ENCODE results near the gene CREBBP.

CREBBP gene

DNA sequence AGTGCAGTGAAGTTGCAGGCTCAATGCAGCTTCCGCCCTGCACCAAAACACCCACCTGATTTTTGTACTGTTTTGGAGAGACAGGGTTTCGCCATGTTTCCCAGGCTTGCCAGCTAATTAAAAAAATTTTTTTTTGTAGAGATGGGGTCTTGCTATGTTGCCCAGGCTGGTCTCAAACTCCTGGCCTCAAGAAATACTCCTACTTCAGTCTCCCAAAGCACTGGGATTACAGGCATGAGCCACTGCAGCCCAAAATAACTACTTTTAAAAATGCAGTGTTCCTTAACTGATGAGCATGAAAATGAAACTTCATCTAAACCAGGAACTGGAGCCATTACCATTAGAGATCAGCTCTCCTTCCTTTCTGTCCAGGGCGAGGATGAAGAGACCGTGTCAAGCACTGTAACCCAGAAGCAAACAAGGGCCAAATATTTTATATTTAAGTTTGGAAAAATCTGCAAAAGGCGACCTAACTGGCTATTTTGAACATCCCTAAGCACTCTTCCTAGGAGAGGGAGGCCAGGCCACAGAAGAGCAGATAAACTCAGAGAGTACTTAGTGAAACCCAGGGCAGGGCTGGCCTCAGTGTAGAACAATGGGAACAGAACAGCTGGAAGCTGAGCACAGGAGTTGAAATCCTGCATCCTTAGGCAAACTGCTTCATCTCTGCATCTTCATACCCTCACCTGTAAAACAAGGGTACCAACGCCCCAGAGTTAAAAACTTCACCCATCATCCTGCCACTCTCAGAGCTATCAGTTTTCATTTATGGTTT is 24.0 kb downstream of the CREBBP start:
- no peak for DNase-seq (ENCODE audit: low read depth)

DNA sequence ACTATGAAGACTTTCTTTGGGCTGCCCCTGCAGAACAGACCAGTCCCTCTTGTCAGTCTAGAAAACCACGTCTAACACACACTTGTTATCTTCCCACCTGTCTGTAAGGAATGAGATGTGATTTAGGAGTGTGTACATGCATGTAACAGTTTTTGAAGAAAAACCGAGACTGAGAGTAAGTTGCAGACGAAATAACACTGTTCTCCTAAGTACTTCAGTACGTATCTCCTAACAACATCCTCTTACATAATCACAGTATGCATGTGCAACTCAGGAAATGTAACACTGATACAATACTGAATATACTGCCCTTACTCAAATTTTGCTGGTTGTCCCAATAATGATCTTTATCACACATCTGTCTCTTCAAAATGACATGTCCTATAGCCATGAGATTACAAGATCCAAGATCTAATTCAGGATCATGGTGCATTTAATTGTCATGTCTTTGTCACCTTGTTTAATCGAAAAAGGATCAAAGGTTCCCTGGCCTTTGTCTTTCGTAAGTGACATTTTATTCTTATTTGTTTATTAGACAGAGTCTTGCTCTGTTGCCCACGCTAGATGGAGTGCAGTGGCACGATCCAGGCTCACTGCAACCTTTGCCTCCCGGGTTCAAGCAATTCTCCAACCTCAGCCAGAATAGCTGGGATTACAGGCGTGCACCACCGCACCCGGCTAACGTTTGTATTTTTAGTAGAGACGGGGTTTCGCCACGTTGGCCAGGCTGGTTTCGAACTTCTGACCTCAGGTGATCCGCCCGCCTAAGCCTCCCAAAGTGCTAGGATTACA is 25.6 kb downstream of the CREBBP start:
- DNase-seq (ENCODE audit: low read depth), result no peak

DNA sequence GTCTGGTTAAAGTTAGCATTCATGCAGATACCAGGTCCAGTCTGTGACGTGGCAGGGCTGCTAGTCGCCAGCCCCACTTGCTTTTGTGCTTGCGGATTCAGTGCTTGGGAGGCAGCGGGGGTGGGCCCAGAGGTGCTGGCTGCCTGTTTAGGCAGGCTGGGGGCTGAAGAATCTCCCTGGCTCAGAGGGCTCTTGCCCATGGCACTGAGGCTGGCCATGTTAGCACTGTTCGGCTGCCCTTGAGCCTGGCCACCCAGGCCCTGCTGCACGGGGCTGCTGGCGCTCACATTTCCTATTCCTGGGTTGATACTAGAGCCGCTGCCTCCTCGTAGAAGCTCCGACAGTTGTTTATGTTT is 30.0 kb downstream of the CREBBP start:
- no peak for DNase-seq (ENCODE audit: low read depth)

DNA sequence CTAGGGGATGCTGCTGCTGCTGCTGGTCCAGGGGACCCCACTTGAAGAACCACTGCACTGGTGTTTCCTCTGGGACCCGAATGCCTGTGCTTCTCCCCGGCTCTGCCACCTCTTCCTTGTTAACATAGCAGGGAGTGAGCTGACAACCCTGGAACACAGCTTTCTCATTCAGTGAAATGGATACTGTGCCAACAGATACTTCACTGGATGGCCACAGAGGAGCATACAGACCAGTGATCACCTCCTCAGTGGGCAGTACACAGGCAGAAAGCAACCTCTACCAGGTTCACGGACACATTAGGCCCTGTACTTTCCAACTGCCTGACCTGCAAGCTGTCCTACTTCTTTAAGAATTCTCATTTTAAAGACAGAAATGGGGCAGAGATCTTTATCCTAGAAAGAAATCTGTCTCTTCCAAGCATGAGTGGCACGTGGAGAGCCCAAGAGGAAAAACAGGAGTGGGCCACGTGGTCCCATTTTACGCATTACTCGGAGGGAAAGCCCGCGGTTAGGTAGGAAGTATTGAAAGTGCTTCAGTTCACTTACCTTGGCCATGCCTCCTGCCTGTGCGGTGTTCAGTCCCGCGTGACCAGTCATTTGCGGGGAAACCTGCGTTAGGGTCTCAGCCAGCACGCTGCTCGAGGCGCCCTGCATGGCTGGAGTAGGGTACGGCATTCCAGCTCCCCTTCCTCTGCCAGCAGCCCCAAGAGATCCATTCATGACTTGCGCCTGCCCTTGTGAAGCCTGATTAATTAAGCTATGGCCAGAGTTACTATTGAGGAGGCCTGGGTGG is 30.6 kb downstream of the CREBBP start:
- DNase-seq (ENCODE audit: low read depth), result no peak

DNA sequence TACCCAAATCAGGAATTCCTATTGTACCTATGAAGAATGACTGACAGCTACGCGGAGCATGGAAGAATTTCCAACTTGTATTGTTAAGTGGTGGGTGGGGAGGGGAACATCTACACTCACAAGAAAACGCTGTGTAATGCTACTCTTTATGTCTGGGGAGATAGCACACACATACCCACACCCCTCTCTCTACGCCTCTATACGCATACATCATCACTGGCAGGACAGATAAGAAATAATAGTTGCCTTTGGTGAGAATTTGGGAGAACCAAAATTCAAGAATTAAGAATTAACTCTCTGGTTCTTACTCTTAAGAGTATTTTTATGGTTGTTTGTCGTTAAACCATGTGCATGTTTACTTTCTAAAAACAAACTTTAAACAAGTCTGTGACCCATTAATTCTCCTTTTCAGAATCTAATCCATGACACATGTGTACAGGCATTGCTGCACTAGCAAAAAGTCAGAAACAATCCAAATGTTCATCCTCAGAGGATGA is 33.9 kb downstream of the CREBBP start:
- DNase-seq (ENCODE audit: low read depth), result no peak

DNA sequence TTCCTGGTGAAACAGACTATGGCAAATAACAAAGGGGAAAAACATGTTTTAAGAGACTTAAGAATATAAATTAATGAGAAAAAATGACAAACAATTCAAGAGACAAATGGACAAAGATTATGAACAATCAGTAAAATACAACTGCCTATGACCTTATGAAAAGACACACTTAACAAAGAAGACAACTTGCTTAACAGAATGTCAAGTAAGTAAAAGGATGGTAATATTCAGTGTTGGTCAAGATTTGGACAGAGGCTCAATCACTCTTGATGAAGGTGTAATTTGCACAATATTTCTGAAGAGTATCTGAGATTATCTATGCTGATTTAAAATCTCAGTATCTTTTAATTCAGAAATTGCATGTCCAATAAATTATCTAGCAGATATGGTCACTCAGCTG is 34.4 kb downstream of the CREBBP start:
- DNase-seq (ENCODE audit: low read depth), result no peak

DNA sequence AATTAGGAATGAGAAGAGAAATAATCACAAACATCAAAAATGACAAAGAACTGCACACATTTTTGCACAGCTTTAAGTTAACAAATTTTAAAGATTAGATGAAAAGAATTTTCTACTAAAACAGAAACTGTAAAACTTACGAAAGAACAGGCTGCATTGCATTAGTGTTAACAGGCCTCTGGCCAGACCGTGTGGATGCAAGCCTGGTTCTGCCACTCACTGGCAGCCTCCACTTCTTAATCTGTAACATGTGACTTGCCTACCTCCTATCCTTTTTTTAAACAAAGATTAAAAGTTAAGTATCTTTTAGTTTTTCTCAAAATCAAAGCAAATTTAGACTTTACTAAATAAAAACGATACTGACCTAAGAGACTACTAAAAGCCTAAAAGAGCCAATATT is 37.5 kb downstream of the CREBBP start:
- DNase-seq (ENCODE audit: low read depth), result no peak

DNA sequence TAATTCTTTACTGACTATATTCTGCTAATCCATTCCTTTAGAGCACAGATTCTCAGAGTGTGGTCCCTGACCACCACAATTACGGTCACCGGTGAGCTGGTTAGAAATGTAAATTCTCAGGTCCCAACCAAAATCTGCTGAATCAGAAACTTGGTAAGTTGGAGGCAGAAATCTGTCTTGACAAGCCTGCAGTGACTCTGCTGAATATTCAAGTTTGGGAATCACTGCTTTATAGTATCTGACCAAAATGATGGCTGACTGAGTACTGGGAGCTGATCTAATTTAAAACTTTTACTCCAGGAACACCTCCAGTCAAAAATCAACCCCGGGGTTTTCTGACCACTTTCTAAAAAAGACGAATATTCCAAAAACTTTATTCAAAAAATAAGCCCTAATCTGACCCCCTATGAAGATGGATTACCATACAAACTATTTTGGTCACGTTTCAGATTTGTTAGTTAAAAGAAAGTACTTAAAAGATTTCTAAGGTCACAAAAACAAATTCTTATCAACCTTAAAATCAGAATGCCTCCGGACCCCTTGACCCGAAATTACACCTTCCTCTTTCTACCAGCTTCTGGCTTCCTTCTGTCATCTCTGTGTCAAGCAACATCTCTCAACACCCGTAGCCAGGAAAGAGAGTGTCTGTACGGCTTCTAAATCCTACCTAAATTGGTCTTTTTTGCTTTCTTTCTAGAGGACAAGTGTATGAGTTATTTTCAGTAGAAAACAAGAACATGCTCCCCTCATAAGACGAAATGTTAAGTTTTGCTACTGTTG is 38.6 kb downstream of the CREBBP start:
- no peak for DNase-seq (ENCODE audit: low read depth)

DNA sequence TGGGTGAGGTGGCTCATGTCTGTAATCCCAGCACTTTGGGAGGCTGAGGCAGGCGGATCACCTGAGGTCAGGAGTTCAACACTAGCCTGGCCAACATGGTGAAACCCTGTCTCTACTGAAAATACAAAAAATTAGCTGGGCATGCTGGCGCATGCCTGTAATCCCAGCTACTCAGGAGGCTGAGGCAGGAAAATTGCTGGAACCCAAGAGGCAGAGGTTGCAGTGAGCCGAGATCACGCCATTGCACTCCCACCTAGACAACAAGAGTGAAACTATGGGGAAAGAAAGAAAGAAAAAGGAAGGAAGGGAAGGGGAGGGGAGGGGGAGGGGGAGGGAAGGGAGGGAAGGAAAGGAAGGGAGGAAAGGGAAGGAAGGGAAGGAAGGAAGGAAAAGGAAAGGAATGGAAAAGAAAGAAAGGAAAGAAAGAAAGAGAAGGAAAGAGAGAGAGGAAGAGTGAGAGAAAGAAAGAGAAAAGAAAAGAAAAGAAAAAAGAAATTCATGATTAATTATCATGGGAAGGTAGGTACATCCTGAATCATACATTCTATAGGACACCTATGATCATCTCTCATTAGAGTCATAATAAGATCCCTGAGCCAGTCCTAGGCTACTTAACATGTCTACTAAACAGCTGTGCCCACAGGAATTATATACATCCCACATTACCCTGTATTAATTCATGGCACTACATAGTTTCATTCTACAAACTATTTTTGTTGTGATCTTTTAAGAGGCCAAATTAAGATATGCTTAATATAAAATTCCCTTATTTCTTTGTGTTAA is 40.9 kb downstream of the CREBBP start:
- no peak for DNase-seq (ENCODE audit: low read depth)

DNA sequence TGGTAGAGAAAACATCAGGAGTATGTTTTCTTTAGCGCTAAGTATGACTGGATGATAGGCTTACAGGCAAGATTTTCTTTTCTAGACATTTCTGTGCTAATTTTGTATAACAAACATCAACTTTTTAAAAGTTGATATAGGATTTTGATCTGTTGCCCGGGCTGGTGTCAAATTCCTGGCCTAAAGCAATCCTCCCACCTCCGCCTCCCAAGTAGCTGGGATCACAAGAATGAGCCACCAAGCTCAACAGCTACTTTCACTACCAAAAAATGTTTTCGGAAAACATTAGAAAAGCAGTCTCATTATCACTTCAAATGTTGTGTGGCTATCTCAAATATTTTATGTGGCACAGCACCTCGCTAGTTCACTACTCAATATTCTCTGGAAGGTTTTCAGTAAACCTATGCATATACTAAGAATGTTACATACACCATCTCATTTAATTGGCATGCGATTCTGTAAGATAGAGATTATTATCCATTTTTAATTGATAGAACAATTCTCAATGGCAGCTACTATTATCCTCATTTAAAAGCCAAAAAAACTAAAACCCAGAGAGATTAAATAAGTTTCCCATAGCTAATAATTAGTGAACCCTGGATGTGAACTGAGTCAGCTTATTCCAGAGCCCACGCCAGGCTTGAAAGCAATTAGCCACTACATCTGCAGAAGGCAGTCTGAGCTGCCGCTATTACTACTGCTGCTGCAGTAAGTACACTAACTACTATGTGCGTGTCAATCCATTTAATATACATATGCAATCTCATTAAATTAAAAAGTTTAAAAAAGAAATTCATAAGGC is 41.7 kb downstream of the CREBBP start:
- DNase-seq (ENCODE audit: low read depth), result no peak

DNA sequence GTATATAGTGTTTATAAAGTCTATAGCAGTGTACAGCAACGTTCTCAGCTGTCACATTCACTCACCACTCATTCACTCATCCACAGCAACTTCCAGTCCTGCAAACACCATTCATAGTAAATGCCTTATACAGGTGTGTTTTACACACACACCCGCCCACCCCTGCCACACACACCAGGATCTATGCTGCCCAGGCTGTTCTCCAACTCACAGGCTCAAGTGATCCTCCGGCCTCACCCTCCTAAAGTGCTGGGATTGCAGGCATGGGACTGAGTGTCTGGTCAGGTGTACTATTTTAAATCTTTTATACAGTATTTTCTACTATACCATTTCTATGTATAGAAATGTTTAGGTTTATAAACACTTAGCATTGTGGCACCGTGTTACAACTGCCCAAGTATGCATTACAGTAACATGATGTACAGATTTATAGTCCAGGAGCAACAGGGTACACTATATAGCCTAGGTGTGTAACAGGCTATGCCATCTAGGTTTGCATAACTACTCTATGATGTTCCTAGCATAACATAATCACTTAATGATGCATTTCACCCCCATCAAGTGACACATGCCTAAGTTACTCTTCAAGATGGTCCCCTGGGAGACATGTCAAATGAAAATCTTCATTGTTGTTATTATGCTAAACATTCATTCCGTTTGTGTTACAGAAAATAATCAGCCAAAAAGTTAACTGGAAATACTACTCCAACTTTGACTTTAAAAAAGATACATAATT is 42.5 kb downstream of the CREBBP start:
- DNase-seq (ENCODE audit: low read depth), result no peak

DNA sequence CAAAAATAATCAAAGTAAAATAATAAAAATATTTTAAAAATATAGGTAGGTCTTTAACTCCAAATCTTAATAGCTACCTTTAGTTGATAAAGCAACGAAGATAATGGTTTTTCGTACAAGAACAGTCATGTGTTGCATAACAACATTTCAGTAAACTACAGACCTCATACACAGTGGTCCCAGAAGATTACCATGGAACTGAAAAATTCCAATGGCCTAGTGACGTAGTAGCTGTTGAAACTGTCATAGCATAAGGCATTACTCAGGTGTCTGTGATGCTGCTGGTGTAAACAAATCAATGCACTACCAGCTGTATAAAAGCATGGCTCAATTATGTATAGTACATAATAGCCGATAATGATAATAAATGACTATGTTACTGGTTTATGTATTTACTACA is 43.9 kb downstream of the CREBBP start:
- DNase-seq (ENCODE audit: low read depth), result no peak

DNA sequence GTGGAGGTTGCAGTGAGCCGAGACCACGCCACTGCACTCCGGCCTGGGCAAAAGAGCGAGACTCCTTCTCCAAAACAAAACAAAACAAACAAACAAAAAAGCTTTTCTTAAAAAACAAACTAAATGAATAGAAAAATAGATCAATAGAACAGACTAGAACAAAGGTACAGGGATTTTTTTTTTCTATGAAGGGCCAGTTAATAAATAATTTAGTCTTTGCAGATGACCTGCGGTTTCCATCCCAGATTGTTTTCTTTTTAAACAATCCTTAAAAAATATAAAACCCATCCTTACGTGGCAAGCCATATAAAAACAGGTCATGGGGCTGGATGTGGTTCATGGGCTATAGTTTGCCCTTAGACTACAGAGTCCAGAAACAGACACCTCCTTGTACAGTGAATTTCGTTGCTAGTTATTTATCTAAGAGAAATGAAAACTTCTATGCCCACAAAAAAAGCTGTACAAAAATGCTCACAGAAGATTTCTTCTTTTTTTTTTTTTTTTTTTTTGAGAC is 45.4 kb downstream of the CREBBP start:
- DNase-seq (ENCODE audit: low read depth), result no peak

DNA sequence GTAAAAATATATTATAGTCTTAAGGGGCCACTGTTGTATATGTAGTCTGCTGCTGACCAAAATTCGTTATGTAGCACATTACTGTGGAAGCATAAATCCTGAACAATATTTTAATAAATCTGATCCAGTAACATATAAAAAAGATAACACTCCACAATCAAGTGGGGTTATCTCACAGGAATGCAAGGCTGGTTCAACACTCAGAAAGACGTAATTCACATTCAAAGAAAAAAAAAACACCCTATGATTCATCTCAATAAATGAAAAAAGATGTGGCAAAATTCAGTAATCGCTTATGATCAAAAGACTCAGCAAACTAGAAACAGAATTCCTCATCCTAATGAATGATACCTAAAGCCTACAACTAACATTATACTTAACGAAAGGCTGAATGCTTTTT is 47.8 kb downstream of the CREBBP start:
- DNase-seq (ENCODE audit: low read depth), result no peak

DNA sequence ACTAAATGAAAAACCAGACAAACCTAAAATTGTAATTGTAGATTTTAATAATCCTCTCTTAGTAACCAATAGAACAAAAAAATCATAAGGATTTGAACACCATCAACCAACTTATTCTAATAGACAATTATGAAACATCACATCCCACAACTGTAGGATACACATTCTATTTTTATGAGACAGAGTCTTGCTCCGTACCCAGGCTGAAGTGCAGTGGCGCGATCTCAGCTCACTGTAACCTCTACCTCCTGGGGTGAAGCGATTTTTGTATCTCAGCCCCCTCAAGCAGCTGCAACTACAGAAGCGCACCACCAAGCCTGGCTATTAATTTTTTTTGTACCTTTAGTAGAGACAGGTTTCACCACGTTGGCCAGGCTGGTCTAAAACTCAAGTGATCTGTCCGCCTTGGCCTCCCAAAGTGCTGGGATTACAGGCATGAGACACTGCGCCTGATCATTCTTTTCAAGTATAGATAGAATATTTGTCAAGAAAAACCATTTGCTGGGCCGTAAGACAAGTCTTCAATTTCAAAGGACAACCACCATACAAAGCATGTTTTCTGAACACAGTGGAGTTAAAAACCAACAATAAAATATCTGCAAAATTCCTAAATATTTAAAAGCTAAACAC is 49.8 kb downstream of the CREBBP start:
- DNase-seq (ENCODE audit: low read depth), result no peak

DNA sequence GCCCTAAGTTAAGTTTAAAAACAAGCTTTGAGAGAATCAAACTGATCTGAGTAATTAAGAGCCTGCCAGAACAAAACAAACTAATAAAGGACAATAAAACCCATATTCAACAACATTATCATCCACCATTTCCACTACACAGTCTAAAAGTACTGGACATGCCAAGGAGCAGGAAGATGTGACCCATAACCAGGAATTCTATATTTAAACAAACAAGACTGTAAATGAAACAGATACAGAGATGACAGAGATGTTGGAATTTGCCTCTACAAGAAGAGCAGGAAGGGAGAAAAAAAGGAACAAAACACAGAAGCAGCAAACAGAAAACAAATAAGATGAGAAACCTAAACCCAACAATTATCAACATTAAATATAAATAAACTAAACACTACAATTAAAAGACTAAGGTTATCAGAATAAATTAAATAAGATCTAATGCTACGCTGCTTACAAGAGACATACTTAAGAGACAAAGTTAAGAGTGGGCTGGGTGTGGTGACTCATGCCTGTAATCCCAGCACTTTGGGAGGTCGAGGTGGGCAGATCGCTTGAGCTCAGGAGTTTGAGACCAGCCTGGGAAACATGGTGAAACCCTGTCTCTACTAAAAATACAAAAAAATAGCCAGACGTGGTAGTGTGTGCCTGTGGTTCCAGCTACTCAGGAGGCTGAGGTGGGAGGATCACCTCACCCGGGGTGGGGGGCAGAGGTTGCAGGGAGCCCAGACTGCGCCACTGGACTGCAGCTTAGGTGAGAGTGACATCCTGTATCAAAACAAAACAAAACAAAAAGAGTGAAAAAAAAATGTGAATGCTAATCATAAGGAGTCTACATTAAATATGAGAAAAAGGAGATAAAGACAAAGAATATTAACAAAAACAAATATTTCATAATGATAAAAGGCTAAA is 50.6 kb downstream of the CREBBP start:
- no peak for DNase-seq (ENCODE audit: low read depth)

DNA sequence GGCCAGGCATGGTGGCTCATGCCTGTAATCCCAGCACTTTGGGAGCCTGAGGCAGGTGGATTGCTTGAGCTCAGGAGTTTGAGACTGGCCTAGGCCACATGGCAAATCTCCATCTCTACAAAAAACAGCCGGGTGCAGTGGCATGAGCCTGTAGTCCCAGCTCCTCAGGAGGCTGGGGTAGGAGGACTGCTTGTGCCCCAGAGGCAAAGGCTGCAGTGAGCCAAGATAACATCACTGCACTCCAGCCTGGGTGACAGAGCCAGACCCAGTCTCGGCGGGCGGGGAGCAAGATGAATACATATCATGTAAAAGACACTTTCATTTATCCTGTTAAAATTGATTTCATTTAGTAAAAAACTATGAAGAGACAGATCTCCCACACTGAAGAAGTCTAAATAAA is 54.6 kb downstream of the CREBBP start:
- no peak for DNase-seq (ENCODE audit: low read depth)

DNA sequence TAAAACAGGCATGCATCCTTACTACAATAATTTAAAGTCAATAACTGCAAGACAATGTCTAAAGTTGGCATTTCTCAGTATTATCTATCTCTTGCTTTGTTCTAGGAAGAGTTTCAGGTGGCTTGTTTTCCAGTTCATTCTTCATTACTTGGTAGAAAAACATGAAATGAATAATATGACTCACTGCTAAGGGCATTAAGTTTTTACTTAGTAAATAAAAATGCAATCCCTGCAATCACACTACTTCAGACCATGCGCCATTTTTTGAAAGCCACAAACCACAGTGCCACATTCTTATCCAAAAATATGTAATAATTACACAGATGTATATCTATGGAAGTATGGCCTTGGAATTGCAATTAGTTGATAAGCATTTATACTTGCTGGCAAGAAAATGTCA is 55.4 kb downstream of the CREBBP start:
- no peak for DNase-seq (ENCODE audit: low read depth)

Measured in stimulated activated CD8-positive, alpha-beta memory T cell treated with anti-CD3 and anti-CD28 coated beads, Interleukin-7, amount 100 ng/mL, for 24 hours (primary cell).